Measurements from ENCODE around the gene B4GALT1. TPM values are rescaled to one million over a fixed set of nuclear protein-coding genes. Genes with fewer than 3 reads are reported as not detected.

Gene B4GALT1
- total RNA-seq, 1 experiment from 2014 or later = 31.4 TPM

GRCh38 chr9:33177639-33178038 is 10.5 kb upstream of the B4GALT1 start:
- Histone ChIP-seq H4K20me1 (ENCODE audit: insufficient read depth) (no peaks in the 10 kb centered on the region), H3K9me3 (ENCODE audit: control insufficient read depth in 1 of 2, insufficient read depth in 1 of 2, low read depth in 1 of 2, low read length in 2 of 2) (no peaks in the 10 kb centered on the region), H3K4me2 (ENCODE audit: low read length) (no peak overlapping the region), H3K27me3 (ENCODE audit: insufficient read depth, low read length) (no peaks in the 10 kb centered on the region), H3K36me3 (ENCODE audit: control insufficient read depth in 1 of 2, insufficient read depth in 2 of 2, low read length in 2 of 2) (no peaks in the 10 kb centered on the region), H3K79me2 (ENCODE audit: insufficient read depth, low read length) (no peaks in the 10 kb centered on the region), H3K27ac (ENCODE audit: low read depth, low read length) (no peak overlapping the region), H2AFZ (ENCODE audit: low read depth, low read length, poor library complexity, severe bottlenecking) (no peak overlapping the region), H3K4me1 (ENCODE audit: control insufficient read depth in 1 of 2, insufficient read depth in 2 of 2, low read length in 2 of 2) (peaks cover 1 to 9% of the 10 kb centered on the region in 2 experiments; a peak in 3 of 4 replicates), H3K9me2 (ENCODE audit: insufficient read depth) (no peaks in the 10 kb centered on the region), H3K9ac (ENCODE audit: low read length) (no peak overlapping the region), H3K4me3 (replicated peaks in 1 of 2; ENCODE audit: low read depth in 1 of 2, low read length in 2 of 2) (no peak overlapping the region)
- POLR2A ChIA-PET = no interaction called here
- CTCF ChIA-PET = no interaction called here
- no TSS peak for BruUV-seq (replicated peaks)
- intact Hi-C loops (cut with micrococcal nuclease) = no loop called here
- RAD21 ChIA-PET (ENCODE audit: low non-redundant PET in 1 of 2, low total read pairs in 2 of 2, uncharacterized antibody in 2 of 2, unreplicated experiment in 2 of 2) = no interaction called here
- TF ChIP-seq ZBTB33 (IDR thresholded peaks at IDR 0.05; ENCODE audit: extremely low read depth, insufficient replicate concordance, low read length) = no peak
- TF ChIP-seq SRF (IDR thresholded peaks at IDR 0.05; ENCODE audit: low read depth) = no peak
- no peak for TF ChIP-seq EZH2 (IDR thresholded peaks at IDR 0.05)
- TF ChIP-seq ATF3 (IDR thresholded peaks at IDR 0.05) = no peak
- no peak for TF ChIP-seq ZNF274 (IDR thresholded peaks at IDR 0.05; ENCODE audit: low read depth, low read length)
- no peak for TF ChIP-seq YY1 (IDR thresholded peaks at IDR 0.05; ENCODE audit: extremely low read depth, insufficient replicate concordance, low read depth, low read length)
- TF ChIP-seq TCF7L2 (IDR thresholded peaks at IDR 0.05; ENCODE audit: borderline replicate concordance, extremely low read depth, insufficient read depth, insufficient read length) = no peak
- no peak for TF ChIP-seq ELF1 (IDR thresholded peaks at IDR 0.05; ENCODE audit: borderline replicate concordance, low read depth)
- TF ChIP-seq RAD21 (IDR thresholded peaks at IDR 0.05; ENCODE audit: low read depth) = no peak
- no peak for TF ChIP-seq EZH2phosphoT487 (IDR thresholded peaks at IDR 0.05; ENCODE audit: borderline replicate concordance)
- TF ChIP-seq CBX3 (IDR thresholded peaks at IDR 0.05; ENCODE audit: low read depth) = no peak
- TF ChIP-seq EGR1 (IDR thresholded peaks at IDR 0.05; ENCODE audit: low read depth) = no peak
- no peak for TF ChIP-seq SIN3A (IDR thresholded peaks at IDR 0.05; ENCODE audit: low read depth)
- no peak for TF ChIP-seq SP1 (IDR thresholded peaks at IDR 0.05; ENCODE audit: low read depth)
- ATAC-seq (no peak), DNase-seq (ENCODE audit: low read depth, low spot score) (no peak)

All from HCT116 (cell line).